B cell (primary cell): ENCODE measurements around the gene NUAK1. TPM values are rescaled to one million over a fixed set of nuclear protein-coding genes. Genes with fewer than 3 reads are reported as not detected.

ENCODE experiments used
- ATAC-seq: fragments of 200-7000 bp; cut with Tn5 transposase; one replicate; pipeline ENCODE4 v1.10.0; 2021; ENCODE audit warnings: low read depth, mild to moderate bottlenecking, moderate number of reproducible peaks, moderate library complexity
- CTCF ChIA-PET: fragments of 350-600 bp; sonication (Branson Sonifier 250); formaldehyde crosslinking; loops from one replicate; lab custom pipeline; 2021; ENCODE audit warnings: antibody characterized with exemption, inconsistent platforms; lab: Charles Lee
- POLR2A ChIA-PET: fragments of 350-600 bp; sonication (Branson Sonifier 250); formaldehyde crosslinking; loops from one replicate; lab custom pipeline; 2021; ENCODE audit warnings: antibody characterized with exemption; lab: Charles Lee
- DNase-seq: peaks from one replicate; pipeline ENCODE4 v3.0.0; 2013
- H2AFZ ChIP-seq: 2 replicates; pipeline ENCODE4 v1.6.1; 2012; ENCODE audit warnings: mild to moderate bottlenecking, low read depth, low read length; ENCODE audit not compliant: insufficient read depth, poor library complexity, severe bottlenecking
- H3K27ac ChIP-seq, 2 donors: 1 replicate in 1 of 2; 2 replicates in 1 of 2; pipeline ENCODE4 v1.5.1; 2012 to 2013; ENCODE audit warnings: low read length in 2 of 2, mild to moderate bottlenecking in 2 of 2, moderate library complexity in 1 of 2
- H3K27me3 ChIP-seq, 4 experiments: fragments of 200-600 bp in 1 of 4; sonication (generic) in 1 of 4; replicated peaks in 1 of 4; 1 replicate in 2 of 4; 2 replicates in 2 of 4; pipeline versions ENCODE4 v1.6.1 to v1.7.0; 2013 to 2016; ENCODE audit warnings: low read length in 3 of 4, mild to moderate bottlenecking in 2 of 4, mixed read lengths in 1 of 4, moderate library complexity in 1 of 4; ENCODE audit not compliant: insufficient read depth in 4 of 4, control insufficient read depth in 3 of 4; ENCODE audit errors: control extremely low read depth in 1 of 4
- H3K36me3 ChIP-seq, 2 experiments: replicated peaks in 1 of 2; 1 replicate in 1 of 2; 2 replicates in 1 of 2; pipeline versions ENCODE4 v1.6.1 to v1.7.1; 2013; ENCODE audit warnings: low read length in 1 of 2; ENCODE audit not compliant: insufficient read depth in 2 of 2, control insufficient read depth in 1 of 2; ENCODE audit errors: control extremely low read depth in 1 of 2, extremely low read depth in 1 of 2
- H3K4me1 ChIP-seq, 2 donors: fragments of 200-600 bp in 1 of 2; sonication (generic) in 1 of 2; 1 replicate in 1 of 2; 2 replicates in 1 of 2; pipeline versions ENCODE4 v1.5.1 to v1.6.1; 2013 to 2017; ENCODE audit warnings: low read length in 2 of 2; ENCODE audit not compliant: control insufficient read depth in 2 of 2, insufficient read depth in 2 of 2
- H3K4me2 ChIP-seq: replicated peaks from 2 replicates; pipeline ENCODE3; 2012; ENCODE audit warnings: mild to moderate bottlenecking, low read depth, low read length; ENCODE audit not compliant: poor library complexity, severe bottlenecking
- H3K4me3 ChIP-seq, 5 experiments: fragments of 200-600 bp in 1 of 5; sonication (generic) in 1 of 5; 1 replicate in 3 of 5; 2 replicates in 2 of 5; pipeline versions ENCODE4 v1.5.1 to v1.7.0; 2011 to 2016; ENCODE audit warnings: low read length in 4 of 5, mild to moderate bottlenecking in 4 of 5, low read depth in 2 of 5, control low read depth in 1 of 5, moderate library complexity in 1 of 5; ENCODE audit not compliant: insufficient read depth in 1 of 5; ENCODE audit errors: control extremely low read depth in 1 of 5, extremely low read depth in 1 of 5
- H3K79me2 ChIP-seq: fragments of 200-600 bp; sonication (generic); one replicate; pipeline ENCODE4 v1.6.0; 2016; ENCODE audit warnings: low read length; ENCODE audit not compliant: control insufficient read depth, insufficient read depth
- H3K9ac ChIP-seq: fragments of 200-600 bp; sonication (generic); 2 replicates; pipeline ENCODE4 v1.6.1; 2017; ENCODE audit warnings: mild to moderate bottlenecking, low read length, moderate library complexity
- H3K9me3 ChIP-seq, 3 donors: one replicate each; pipeline versions ENCODE4 v1.6.1 to v1.7.1; 2013; ENCODE audit warnings: low read length in 2 of 3; ENCODE audit not compliant: control insufficient read depth in 2 of 3, insufficient read depth in 1 of 3; ENCODE audit errors: control extremely low read depth in 1 of 3
- H4K20me1 ChIP-seq: 2 replicates; pipeline ENCODE4 v1.6.0; 2012; ENCODE audit warnings: mild to moderate bottlenecking, low read length; ENCODE audit not compliant: insufficient read depth, control insufficient read depth, poor library complexity, severe bottlenecking
- H3K27ac Mint-ChIP-seq: one replicate; pipeline ENCODE4 v1.8.0; 2021; ENCODE audit warnings: mixed read lengths
- H3K27me3 Mint-ChIP-seq: one replicate; pipeline ENCODE4 v1.8.0; 2021; ENCODE audit warnings: mixed read lengths
- H3K4me1 Mint-ChIP-seq: one replicate; pipeline ENCODE4 v1.8.0; 2021; ENCODE audit warnings: mixed read lengths
- H3K4me3 Mint-ChIP-seq: one replicate; pipeline ENCODE4 v1.8.0; 2021; ENCODE audit warnings: mixed read lengths
- H3K9me3 Mint-ChIP-seq: one replicate; pipeline ENCODE4 v1.8.0; 2022; ENCODE audit warnings: mixed read lengths; ENCODE audit not compliant: insufficient read depth
- CTCF ChIP-seq: fragments of 200-600 bp; IDR thresholded peaks from one replicate; pipeline ENCODE4 v1.8.0; 2022; ENCODE audit warnings: antibody characterized with exemption, mild to moderate bottlenecking
- EZH2 ChIP-seq: IDR thresholded peaks from 2 replicates; pipeline ENCODE4 v1.6.1; 2012; ENCODE audit warnings: borderline replicate concordance, low read depth, mild to moderate bottlenecking, moderate library complexity, low read length; ENCODE audit not compliant: insufficient read depth, poor library complexity, severe bottlenecking
- WGBS: methylation state at CpG from one replicate; pipeline ENCODE4 v1.1.5; 2013; ENCODE audit warnings: missing lambda C conversion rate; ENCODE audit not compliant: insufficient coverage; 5-methylcytosine and 5-hydroxymethylcytosine counted together
- intact Hi-C: fragments of 100-400 bp; cut with micrococcal nuclease; formaldehyde crosslinking; loops from one replicate; pipeline ENCODE4 v1.10.0; 2022
- polyA plus RNA-seq: library from polyadenylated mRNA; depleted of rRNA; stranded (reverse); fragments of >200 nt; gene quantifications from 2 replicates; pipeline ENCODE4 v1.2.3, GENCODE V29; 2012
- total RNA-seq, 2 donors: library from RNA; stranded (reverse); fragments of 120-200 nt in 1 of 2; gene quantifications; 1 replicate in 1 of 2; 2 replicates in 1 of 2; pipeline versions ENCODE4 v1.2.3 to v1.2.4, GENCODE V29; 2013 to 2022

NUAK1 gene
- total and polyA plus RNA-seq, 2 donors (not counting 1 experiment from before 2014, with no cell fraction given) = not detected

DNA sequence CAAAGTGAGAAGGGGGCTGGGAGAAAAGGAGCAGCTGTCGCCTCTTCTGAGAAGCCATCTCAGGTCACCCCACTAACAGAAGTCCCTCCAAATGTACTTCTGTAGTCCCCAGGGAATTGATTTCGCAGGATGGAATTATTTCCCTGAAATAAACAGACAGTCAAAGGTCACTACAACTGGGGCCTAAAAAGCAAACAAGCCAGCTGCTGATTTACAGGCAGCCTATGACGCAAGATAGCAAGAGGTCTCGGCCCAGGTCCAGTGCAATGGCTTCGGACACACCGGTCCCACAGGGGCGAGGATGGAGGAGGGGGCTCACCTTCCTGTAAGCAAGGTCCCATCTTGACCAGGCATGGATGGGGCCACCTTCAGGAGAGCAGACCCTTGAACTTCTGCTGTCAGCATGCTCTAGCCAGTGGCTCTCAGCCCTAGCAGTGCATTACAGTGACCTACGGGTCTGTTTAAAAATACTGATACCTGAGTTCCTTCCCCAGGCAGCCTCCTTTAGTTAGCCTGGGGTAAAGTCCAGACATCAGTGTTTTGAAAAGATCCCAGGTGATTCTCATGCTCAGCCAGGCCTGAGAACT, 18.1 kb downstream of the NUAK1 start:
- TF ChIP-seq CTCF (no peak), EZH2 (no peak)
- intact Hi-C loops = no loop called here
- 95% methylated on average over 7 of the region's 8 CpGs for WGBS
- no peaks in the 10 kb centered on the region for H3K36me3 ChIP-seq
- ATAC-seq = no peak
- no peaks in the 10 kb centered on the region for H4K20me1 ChIP-seq
- no peaks in the 10 kb centered on the region for H3K9me3 Mint-ChIP-seq
- H3K9me3 ChIP-seq = no peaks in the 10 kb centered on the region
- H3K4me2 ChIP-seq = no peak overlapping the region
- no peaks in the 10 kb centered on the region for H3K4me1 Mint-ChIP-seq
- no peak overlapping the region for H3K27ac ChIP-seq
- H3K4me3 ChIP-seq = no peak overlapping the region
- H3K79me2 ChIP-seq = no peaks in the 10 kb centered on the region
- no peak overlapping the region for H3K9ac ChIP-seq
- H3K27me3 ChIP-seq = no peaks in the 10 kb centered on the region
- CTCF ChIA-PET = no interaction called here
- no peak overlapping the region for H2AFZ ChIP-seq
- H3K4me3 Mint-ChIP-seq = no peak overlapping the region
- POLR2A ChIA-PET = no interaction called here
- H3K27ac Mint-ChIP-seq = no peak overlapping the region
- DNase-seq = no peak
- peaks cover 11% of the 10 kb centered on the region for H3K27me3 Mint-ChIP-seq
- H3K4me1 ChIP-seq = no peaks in the 10 kb centered on the region

- no peaks in the 10 kb centered on the region for H3K79me2 ChIP-seq
- no peak overlapping the region for H3K4me2 ChIP-seq
- intact Hi-C loops = no loop called here
- H3K27me3 ChIP-seq = no peaks in the 10 kb centered on the region
- Mint-ChIP-seq H3K27me3 (peaks cover 15% of the 10 kb centered on the region), H3K4me3 (no peak overlapping the region), H3K9me3 (no peaks in the 10 kb centered on the region), H3K4me1 (no peaks in the 10 kb centered on the region), H3K27ac (no peak overlapping the region)
- no peaks in the 10 kb centered on the region for H3K9me3 ChIP-seq
- ChIA-PET CTCF (interaction anchor here (1.5 kb wide), 1 partner anchor 7 kb away, joined by 5 read pairs; no protein-coding TSS in a partner anchor), POLR2A (no interaction called here)
- WGBS = 80% methylated on average over 1 of the region's 9 CpGs
- H3K36me3 ChIP-seq = no peaks in the 10 kb centered on the region
- TF ChIP-seq EZH2 = no peak
- no peak for DNase-seq
- H3K4me1 ChIP-seq = no peaks in the 10 kb centered on the region
- no peak overlapping the region for H2AFZ ChIP-seq
- H3K4me3 ChIP-seq = no peak overlapping the region
- no peak for ATAC-seq
- no peak overlapping the region for H3K27ac ChIP-seq
- no peak overlapping the region for H3K9ac ChIP-seq
- no peaks in the 10 kb centered on the region for H4K20me1 ChIP-seq
These were observed 19.5 kb downstream of the NUAK1 start for GRCh38 chr12:106119301-106119700.
